ENCODE results near the gene EFR3B. TPM values are rescaled to one million over a fixed set of nuclear protein-coding genes. Genes with fewer than 3 reads are reported as not detected.

EFR3B gene
- total and polyA plus RNA-seq, 10 of the 15 experiments (the other 5 are each of a cell fraction or from before 2014, with no cell fraction given), result 0.12 to 3.9 (median 1.8) TPM

DNA sequence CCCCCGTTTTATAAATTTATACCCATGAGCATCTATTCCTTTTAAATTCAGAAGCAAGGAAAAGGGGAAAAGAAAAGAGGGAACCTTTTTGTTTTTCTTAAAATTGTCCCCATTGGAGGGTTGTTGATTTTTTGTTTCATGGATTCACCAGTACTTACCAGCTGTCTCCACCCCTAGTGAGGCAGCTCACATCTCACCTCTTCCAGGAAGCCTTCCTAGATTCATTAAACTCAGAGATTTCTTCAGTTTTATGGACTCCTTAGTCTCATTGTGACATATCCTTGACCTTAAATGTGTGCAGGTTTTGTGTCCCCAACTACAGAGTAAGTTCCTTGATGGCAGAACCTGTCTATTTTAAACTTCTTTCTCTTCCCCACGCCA is 35.9 kb downstream of the EFR3B start:
- TF ChIP-seq CHD2 (IDR thresholded peaks at IDR 0.05; ENCODE audit: borderline replicate concordance, low read depth, low read length) (no peak), YBX1 (IDR thresholded peaks at IDR 0.05) (no peak), CBX3 (IDR thresholded peaks at IDR 0.05; ENCODE audit: borderline replicate concordance, low read depth) (no peak), SMAD5 (IDR thresholded peaks at IDR 0.05; ENCODE audit: low read depth) (no peak), WRNIP1 (IDR thresholded peaks at IDR 0.05; ENCODE audit: borderline replicate concordance, low read depth, low read length) (no peak), BHLHE40 (IDR thresholded peaks at IDR 0.05; ENCODE audit: borderline replicate concordance in 1 of 2, low read depth in 2 of 2, low read length in 1 of 2) (no peak), EP300 (IDR thresholded peaks at IDR 0.05; ENCODE audit: borderline replicate concordance in 1 of 2, control insufficient read depth in 1 of 2, low read depth in 2 of 2, low read length in 2 of 2) (no peak)
- H3K27me3 ChIP-seq (replicated peaks in 1 of 2; ENCODE audit: control insufficient read depth in 2 of 2, insufficient read depth in 2 of 2, low read length in 1 of 2), result 0 out of 4 replicates have a peak, but pooled peaks cover 0 to 2% of the 10 kb centered on the region in 2 experiments
- H3K9me3 ChIP-seq (replicated peaks; ENCODE audit: control insufficient read depth, insufficient read depth, low read length), result no peaks in the 10 kb centered on the region
- RAD21 ChIA-PET (ENCODE audit: unreplicated experiment), result no interaction called here
- H3K4me3 ChIP-seq, result no peak overlapping the region
- no peak for ATAC-seq
- BruUV-seq (replicated peaks), result no TSS peak
- H4K20me1 ChIP-seq (ENCODE audit: control insufficient read depth, insufficient read depth), result no peaks in the 10 kb centered on the region
- CTCF ChIA-PET, result no interaction called here
- peaks cover 8% of the 10 kb centered on the region for H3K4me1 ChIP-seq (ENCODE audit: control insufficient read depth, insufficient read depth, low read length)
- in situ Hi-C loops (cut with MboI), result no loop called here
- POLR2A ChIA-PET, result no interaction called here
- no peak overlapping the region for H2AFZ ChIP-seq (ENCODE audit: control insufficient read depth, low read depth, low read length)
- no peak overlapping the region for H3K27ac ChIP-seq (ENCODE audit: control insufficient read depth, insufficient read depth)
- SMC1A ChIA-PET (ENCODE audit: uncharacterized antibody, unreplicated experiment), result no interaction called here
- 91% methylated on average over 2 of the region's 2 CpGs for WGBS (ENCODE audit: insufficient coverage, insufficient replicate concordance, low lambda C conversion rate, missing lambda C conversion rate)
- H3K36me3 ChIP-seq (ENCODE audit: control insufficient read depth in 2 of 2, insufficient read depth in 2 of 2, low read length in 1 of 2), result no peaks in the 10 kb centered on the region
- no peak for DNase-seq (ENCODE audit: low read depth, low spot score)
- H3K9ac ChIP-seq (ENCODE audit: control insufficient read depth, insufficient read depth, low read length), result no peak overlapping the region
- H3K79me2 ChIP-seq (ENCODE audit: control insufficient read depth, insufficient read depth, low read length), result no peaks in the 10 kb centered on the region
- intact Hi-C loops (cut with micrococcal nuclease; ENCODE audit: unreplicated experiment), result no loop called here
- no peak overlapping the region for H3K4me2 ChIP-seq (ENCODE audit: control insufficient read depth, insufficient read depth)
- FAIRE-seq, result no peak
